Measurements from ENCODE around the gene FAM168B.

The FAM168B gene

GRCh38 chr2:131093006-131093695 lies at the start of gene FAM168B:
Gene FAM168B (minus strand): TSS chr2:131093460. CDS start chr2:131082646, 10,814 bp downstream.
- peak; percentile 14; the same call in 1 of the 2 replicates for TF ChIP-seq EGR1 (IDR thresholded peaks at IDR 0.05)
- no peak for TF ChIP-seq EP300 (IDR thresholded peaks at IDR 0.05; ENCODE audit: borderline replicate concordance)
- TF ChIP-seq NFIC (IDR thresholded peaks at IDR 0.05) = 0 out of 2 replicates have a peak, but pooled peaks have one; percentile 3
- TF ChIP-seq YY1 (IDR thresholded peaks at IDR 0.05; ENCODE audit: low read depth) = no peak
- TF ChIP-seq MAX (IDR thresholded peaks at IDR 0.05) = peak; percentile 32; the same call in 1 of the 2 replicates
- no peak for TF ChIP-seq TCF12 (IDR thresholded peaks at IDR 0.05; ENCODE audit: low read depth)
- no peak for TF ChIP-seq TEAD4 (IDR thresholded peaks at IDR 0.05)
- TF ChIP-seq USF1 (IDR thresholded peaks at IDR 0.05) = peak; percentile 96
- TF ChIP-seq TAF1 (IDR thresholded peaks at IDR 0.05; ENCODE audit: low read depth) = peak; percentile 71; the same call in 1 of the 2 replicates
- TF ChIP-seq CEBPB (IDR thresholded peaks at IDR 0.05) = no peak
- no peak for TF ChIP-seq CREB1 (IDR thresholded peaks at IDR 0.05; ENCODE audit: low read depth)

- no peak for TF ChIP-seq TAF1 (IDR thresholded peaks at IDR 0.05; ENCODE audit: low read depth)
- no peak for TF ChIP-seq CEBPB (IDR thresholded peaks at IDR 0.05)
- no peak for TF ChIP-seq REST (IDR thresholded peaks at IDR 0.05; ENCODE audit: low read depth)
- no peak for TF ChIP-seq TEAD4 (IDR thresholded peaks at IDR 0.05)
- no peak for TF ChIP-seq ZBTB7A (IDR thresholded peaks at IDR 0.05; ENCODE audit: low read depth)
- no peak for TF ChIP-seq USF1 (IDR thresholded peaks at IDR 0.05)
- no peak for TF ChIP-seq RAD21 (IDR thresholded peaks at IDR 0.05; ENCODE audit: low read depth)
- TF ChIP-seq MAX (IDR thresholded peaks at IDR 0.05) = no peak
- TF ChIP-seq CREB1 (IDR thresholded peaks at IDR 0.05; ENCODE audit: low read depth) = no peak
- no peak for TF ChIP-seq NFIC (IDR thresholded peaks at IDR 0.05)
- TF ChIP-seq EP300 (IDR thresholded peaks at IDR 0.05; ENCODE audit: borderline replicate concordance) = no peak
- TF ChIP-seq YY1 (IDR thresholded peaks at IDR 0.05; ENCODE audit: low read depth) = no peak
- TF ChIP-seq TCF12 (IDR thresholded peaks at IDR 0.05; ENCODE audit: low read depth) = no peak
- no peak for TF ChIP-seq FOXM1 (IDR thresholded peaks at IDR 0.05; ENCODE audit: borderline replicate concordance, low read depth)
- no peak for TF ChIP-seq EGR1 (IDR thresholded peaks at IDR 0.05)
These were observed 49.6 kb upstream of the FAM168B start for GRCh38 chr2:131142849-131143248.

- TF ChIP-seq REST (IDR thresholded peaks at IDR 0.05; ENCODE audit: low read depth) = no peak
- no peak for TF ChIP-seq CREB1 (IDR thresholded peaks at IDR 0.05; ENCODE audit: low read depth)
- no peak for TF ChIP-seq RAD21 (IDR thresholded peaks at IDR 0.05; ENCODE audit: low read depth)
- no peak for TF ChIP-seq EGR1 (IDR thresholded peaks at IDR 0.05)
- no peak for TF ChIP-seq EP300 (IDR thresholded peaks at IDR 0.05; ENCODE audit: borderline replicate concordance)
- TF ChIP-seq FOXM1 (IDR thresholded peaks at IDR 0.05; ENCODE audit: borderline replicate concordance, low read depth) = no peak
- TF ChIP-seq MAX (IDR thresholded peaks at IDR 0.05) = no peak
- TF ChIP-seq TEAD4 (IDR thresholded peaks at IDR 0.05) = no peak
- TF ChIP-seq ZBTB7A (IDR thresholded peaks at IDR 0.05; ENCODE audit: low read depth) = no peak
- no peak for TF ChIP-seq YY1 (IDR thresholded peaks at IDR 0.05; ENCODE audit: low read depth)
- TF ChIP-seq NFIC (IDR thresholded peaks at IDR 0.05) = no peak
- no peak for TF ChIP-seq TAF1 (IDR thresholded peaks at IDR 0.05; ENCODE audit: low read depth)
- no peak for TF ChIP-seq TCF12 (IDR thresholded peaks at IDR 0.05; ENCODE audit: low read depth)
- TF ChIP-seq CEBPB (IDR thresholded peaks at IDR 0.05) = no peak
- TF ChIP-seq USF1 (IDR thresholded peaks at IDR 0.05) = no peak
These were observed 47.3 kb upstream of the FAM168B start for GRCh38 chr2:131140581-131140980.

GRCh38 chr2:131132729-131133128 lies 39.5 kb upstream of the FAM168B start:
- TF ChIP-seq RAD21 (IDR thresholded peaks at IDR 0.05; ENCODE audit: low read depth) (no peak), EP300 (IDR thresholded peaks at IDR 0.05; ENCODE audit: borderline replicate concordance) (no peak), EGR1 (IDR thresholded peaks at IDR 0.05) (no peak), MAX (IDR thresholded peaks at IDR 0.05) (no peak), NFIC (IDR thresholded peaks at IDR 0.05) (no peak), YY1 (IDR thresholded peaks at IDR 0.05; ENCODE audit: low read depth) (no peak), ZBTB7A (IDR thresholded peaks at IDR 0.05; ENCODE audit: low read depth) (no peak), CEBPB (IDR thresholded peaks at IDR 0.05) (no peak), REST (IDR thresholded peaks at IDR 0.05; ENCODE audit: low read depth) (no peak), CREB1 (IDR thresholded peaks at IDR 0.05; ENCODE audit: low read depth) (no peak), USF1 (IDR thresholded peaks at IDR 0.05) (no peak), FOXM1 (IDR thresholded peaks at IDR 0.05; ENCODE audit: borderline replicate concordance, low read depth) (no peak)

Data from Ishikawa (cell line).